PC-3 (cell line): ENCODE data around the gene MMP24OS. TPM values are rescaled to one million over a fixed set of nuclear protein-coding genes. Genes with fewer than 3 reads are reported as not detected.

ENCODE experiments used
- ATAC-seq: fragments of 200-7000 bp; cut with Tn5 transposase; 2 replicates; pipeline ENCODE4 v1.9.1; 2020; ENCODE audit warnings: mild to moderate bottlenecking, moderate library complexity
- BruUV-seq: library from RNA; stranded (reverse); fragments of 400-500 nt; replicated peaks from 2 replicates; lab custom pipeline; 2021; lab: Mats Ljungman, UMichigan
- CTCF ChIA-PET: fragments of 300-600 bp; sonication (Branson Sonifier 250); formaldehyde crosslinking; loops from one replicate; lab custom pipeline; 2022; ENCODE audit warnings: antibody characterized with exemption; lab: Charles Lee
- POLR2A ChIA-PET: fragments of 300-600 bp; sonication (Branson Sonifier 250); formaldehyde crosslinking; loops from one replicate; lab custom pipeline; 2022; ENCODE audit warnings: antibody characterized with exemption; ENCODE audit not compliant: unreplicated experiment; lab: Charles Lee
- DNase-seq: peaks from one replicate; pipeline ENCODE4 v3.0.0-alpha.2; 2015
- H2AFZ ChIP-seq: fragments of 300-600 bp; sonication (generic); 2 replicates; pipeline ENCODE4 v1.6.0; 2016; ENCODE audit warnings: antibody characterized with exemption, low read length
- H3F3A ChIP-seq: fragments of 300-600 bp; sonication (generic); one replicate; pipeline ENCODE4 v1.6.0; 2017; ENCODE audit warnings: antibody characterized with exemption, low read length, control low read depth, mild to moderate bottlenecking; ENCODE audit not compliant: unreplicated experiment
- H3K27ac ChIP-seq: fragments of 300-600 bp; sonication (generic); 2 replicates; pipeline ENCODE4 v1.5.1; 2016; ENCODE audit warnings: mild to moderate bottlenecking, low read length
- H3K27me3 ChIP-seq: fragments of 300-600 bp; sonication (generic); 2 replicates; pipeline ENCODE4 v1.6.1; 2016; ENCODE audit warnings: low read length, mixed read lengths
- H3K36me3 ChIP-seq: fragments of 300-600 bp; sonication (generic); 2 replicates; pipeline ENCODE4 v1.6.1; 2016; ENCODE audit warnings: low read depth, mixed run types, low read length, mixed read lengths
- H3K4me1 ChIP-seq: fragments of 300-600 bp; sonication (generic); 2 replicates; pipeline ENCODE4 v1.5.1; 2016; ENCODE audit warnings: low read length; ENCODE audit not compliant: insufficient read depth
- H3K4me2 ChIP-seq: fragments of 300-600 bp; sonication (generic); 2 replicates; pipeline ENCODE4 v1.6.0; 2016; ENCODE audit warnings: low read length
- H3K4me3 ChIP-seq: fragments of 300-600 bp; sonication (generic); 2 replicates; pipeline ENCODE4 v1.5.1; 2016; ENCODE audit warnings: mild to moderate bottlenecking, low read length, mixed read lengths
- H3K79me2 ChIP-seq: fragments of 300-600 bp; sonication (generic); 2 replicates; pipeline ENCODE4 v1.6.1; 2017; ENCODE audit warnings: low read length, mixed read lengths
- H3K9ac ChIP-seq: fragments of 300-600 bp; sonication (generic); 2 replicates; pipeline ENCODE4 v1.6.0; 2016; ENCODE audit warnings: mild to moderate bottlenecking, low read length
- H3K9me2 ChIP-seq: fragments of 300-600 bp; sonication (generic); replicated peaks from 2 replicates; pipeline ENCODE4 v1.6.1; 2016; ENCODE audit warnings: mixed run types, low read length, mixed read lengths
- H3K9me3 ChIP-seq: fragments of 300-600 bp; sonication (generic); 2 replicates; pipeline ENCODE4 v1.6.1; 2016; ENCODE audit warnings: low read length, mixed read lengths
- H4K20me1 ChIP-seq: fragments of 300-600 bp; sonication (generic); 2 replicates; pipeline ENCODE4 v1.6.1; 2016; ENCODE audit warnings: low read length, mixed read lengths
- CTCF ChIP-seq: fragments of 300-600 bp; sonication (generic); conservative IDR thresholded peaks from 2 replicates; pipeline ENCODE4 v1.5.1; 2017; ENCODE audit warnings: antibody characterized with exemption, low read depth, mild to moderate bottlenecking, low read length
- EZH2 ChIP-seq: fragments of 300-600 bp; sonication (generic); IDR thresholded peaks from one replicate; pipeline ENCODE4 v1.6.1; 2017; ENCODE audit warnings: antibody characterized with exemption, mild to moderate bottlenecking, low read length; ENCODE audit not compliant: unreplicated experiment
- EZH2phosphoT487 ChIP-seq: fragments of 300-600 bp; sonication (generic); IDR thresholded peaks from 2 replicates; pipeline ENCODE4 v1.6.1; 2018; ENCODE audit warnings: mild to moderate bottlenecking, antibody characterized with exemption, low read length, borderline replicate concordance
- intact Hi-C: fragments of 100-400 bp; cut with micrococcal nuclease; formaldehyde crosslinking; loops from 2 replicates; pipeline ENCODE4 v1.9.0; 2023
- total RNA-seq: library from RNA; depleted of rRNA; stranded (reverse); fragments of >200 nt; gene quantifications from 2 replicates; pipeline ENCODE4 v1.2.3, GENCODE V29; 2014

Gene MMP24OS
- total RNA-seq, 1 experiment from 2014 or later: 19.5 TPM

GRCh38 chr20:35296101-35296554 lies 18.2 kb upstream of the MMP24OS start:
- Histone ChIP-seq H4K20me1 (no peaks in the 10 kb centered on the region), H3K4me3 (no peak overlapping the region), H3K4me2 (no peak overlapping the region), H3K27ac (no peak overlapping the region), H3K36me3 (no peaks in the 10 kb centered on the region), H3K27me3 (no peaks in the 10 kb centered on the region), H3K9me2 (no peaks in the 10 kb centered on the region), H2AFZ (no peak overlapping the region), H3K9ac (no peak overlapping the region), H3K9me3 (no peaks in the 10 kb centered on the region), H3K4me1 (peaks cover 9% of the 10 kb centered on the region), H3F3A (no peaks in the 10 kb centered on the region), H3K79me2 (no peaks in the 10 kb centered on the region)
- ATAC-seq (no peak), DNase-seq (no peak)
- ChIA-PET CTCF (no interaction called here), POLR2A (no interaction called here)
- BruUV-seq: no TSS peak
- intact Hi-C loops: no loop called here
- no peak for TF ChIP-seq EZH2
- TF ChIP-seq EZH2phosphoT487: no peak
- TF ChIP-seq CTCF: no peak

- Histone ChIP-seq H3K4me2 (no peak overlapping the region), H3K27ac (no peak overlapping the region), H3K4me3 (no peak overlapping the region), H3K79me2 (no peaks in the 10 kb centered on the region), H3K9me3 (no peaks in the 10 kb centered on the region), H3F3A (no peaks in the 10 kb centered on the region), H3K4me1 (peaks cover 9% of the 10 kb centered on the region), H4K20me1 (no peaks in the 10 kb centered on the region), H3K27me3 (no peaks in the 10 kb centered on the region), H3K9me2 (no peaks in the 10 kb centered on the region), H2AFZ (no peak overlapping the region), H3K9ac (no peak overlapping the region), H3K36me3 (no peaks in the 10 kb centered on the region)
- no peak for DNase-seq
- ChIA-PET POLR2A (no interaction called here), CTCF (no interaction called here)
- BruUV-seq: no TSS peak
- intact Hi-C loops: no loop called here
- ATAC-seq: no peak
- TF ChIP-seq EZH2 (no peak), EZH2phosphoT487 (no peak), CTCF (no peak)
These were observed 17.8 kb upstream of the MMP24OS start for GRCh38 chr20:35295674-35296073.

- H4K20me1 ChIP-seq: no peaks in the 10 kb centered on the region
- H3K36me3 ChIP-seq: no peaks in the 10 kb centered on the region
- no peaks in the 10 kb centered on the region for H3F3A ChIP-seq
- CTCF ChIA-PET: no interaction called here
- no peak overlapping the region for H2AFZ ChIP-seq
- intact Hi-C loops: no loop called here
- POLR2A ChIA-PET: no interaction called here
- H3K79me2 ChIP-seq: no peaks in the 10 kb centered on the region
- peaks cover 9% of the 10 kb centered on the region for H3K4me1 ChIP-seq
- H3K9me3 ChIP-seq: no peaks in the 10 kb centered on the region
- DNase-seq: no peak
- H3K4me2 ChIP-seq: no peak overlapping the region
- no TSS peak for BruUV-seq
- no peak for ATAC-seq
- no peak overlapping the region for H3K4me3 ChIP-seq
- H3K27ac ChIP-seq: no peak overlapping the region
- H3K27me3 ChIP-seq: no peaks in the 10 kb centered on the region
- no peaks in the 10 kb centered on the region for H3K9me2 ChIP-seq
- no peak for TF ChIP-seq EZH2phosphoT487
- no peak overlapping the region for H3K9ac ChIP-seq
These were observed 17.1 kb upstream of the MMP24OS start for GRCh38 chr20:35295058-35295457.
